Endodermal cell (in vitro differentiated cells): ENCODE measurements around the gene PLAC1. TPM values are rescaled to one million over a fixed set of nuclear protein-coding genes. Genes with fewer than 3 reads are reported as not detected.

Experiments
- DNase-seq: peaks from one replicate; pipeline ENCODE4 v3.0.0-alpha.2; 2017
- H3K27ac ChIP-seq: 2 replicates; pipeline ENCODE4 v1.5.1; 2013; ENCODE audit warnings: mild to moderate bottlenecking, low read depth, low read length, moderate library complexity
- H3K27me3 ChIP-seq: 2 replicates; pipeline ENCODE4 v1.6.1; 2013; ENCODE audit warnings: mild to moderate bottlenecking, low read length, moderate library complexity; ENCODE audit not compliant: insufficient read depth, control insufficient read depth, poor library complexity, severe bottlenecking
- H3K36me3 ChIP-seq: 2 replicates; pipeline ENCODE4 v1.7.0; 2013; ENCODE audit warnings: mild to moderate bottlenecking, low read length, moderate library complexity; ENCODE audit not compliant: control insufficient read depth, insufficient read depth
- H3K4me1 ChIP-seq: one replicate; pipeline ENCODE4 v1.7.0; 2013; ENCODE audit warnings: low read length; ENCODE audit not compliant: control insufficient read depth, insufficient read depth
- H3K4me3 ChIP-seq: 2 replicates; pipeline ENCODE4 v1.5.1; 2013; ENCODE audit warnings: mild to moderate bottlenecking, low read length, moderate library complexity
- H3K9ac ChIP-seq: 2 replicates; pipeline ENCODE4 v1.6.1; 2013; ENCODE audit warnings: mild to moderate bottlenecking, low read length, moderate library complexity; ENCODE audit not compliant: poor library complexity, severe bottlenecking; ENCODE audit errors: extremely low read depth
- H3K9me3 ChIP-seq: 2 replicates; pipeline ENCODE4 v1.6.1; 2013; ENCODE audit warnings: mild to moderate bottlenecking, low read length, moderate library complexity; ENCODE audit not compliant: control insufficient read depth
- H3K27ac Mint-ChIP-seq: 2 replicates; pipeline ENCODE4 v1.8.0; 2020; ENCODE audit warnings: mixed read lengths
- H3K27me3 Mint-ChIP-seq: 2 replicates; pipeline ENCODE4 v1.8.0; 2021; ENCODE audit warnings: mild to moderate bottlenecking, mixed read lengths; ENCODE audit not compliant: insufficient read depth
- H3K36me3 Mint-ChIP-seq: 2 replicates; pipeline ENCODE4 v1.8.0; 2020; ENCODE audit warnings: low read depth, mixed read lengths
- H3K4me1 Mint-ChIP-seq: 2 replicates; pipeline ENCODE4 v1.8.0; 2020; ENCODE audit warnings: mixed read lengths
- H3K4me3 Mint-ChIP-seq: 2 replicates; pipeline ENCODE4 v1.8.0; 2020; ENCODE audit warnings: mild to moderate bottlenecking, moderate library complexity, mixed read lengths
- H3K9me3 Mint-ChIP-seq: 2 replicates; pipeline ENCODE4 v1.8.0; 2020; ENCODE audit warnings: mild to moderate bottlenecking, mixed read lengths
- CTCF ChIP-seq: fragments of 200-600 bp; sonication (generic); conservative IDR thresholded peaks from 2 replicates; pipeline ENCODE4 v1.5.0; 2021; ENCODE audit warnings: antibody characterized with exemption, mild to moderate bottlenecking
- WGBS, 2 experiments: methylation state at CpG; one replicate each; pipeline versions ENCODE4 v1.1.5 to v1.1.7; 2013; ENCODE audit warnings: missing lambda C conversion rate in 2 of 2, mixed read lengths in 1 of 2; ENCODE audit not compliant: insufficient coverage in 1 of 2, insufficient read length in 1 of 2; 5-methylcytosine and 5-hydroxymethylcytosine counted together
- total RNA-seq, 2 donors: library from RNA; stranded (reverse); fragmentation: NEBNext Ultra II Directional in 1 of 2; extraction: Animal tissue kit (Norgen Biotek cat#: 25700) in 1 of 2; gene quantifications; 2 replicates in 1 of 2; 3 replicates in 1 of 2; pipeline ENCODE4 v1.2.1, GENCODE V29; 2021

Gene PLAC1
- total RNA-seq, 2 donors from 2014 or later = not detected

- no peak overlapping the region for H3K9ac ChIP-seq
- no peaks in the 10 kb centered on the region for H3K36me3 Mint-ChIP-seq
- H3K27me3 ChIP-seq = no peaks in the 10 kb centered on the region
- no peaks in the 10 kb centered on the region for H3K4me1 ChIP-seq
- peaks cover 19% of the 10 kb centered on the region for H3K4me1 Mint-ChIP-seq
- H3K4me3 ChIP-seq = no peak overlapping the region
- DNase-seq = no peak
- peaks cover 5% of the 10 kb centered on the region for H3K27me3 Mint-ChIP-seq
- H3K36me3 ChIP-seq = no peaks in the 10 kb centered on the region
- no peak overlapping the region for H3K4me3 Mint-ChIP-seq
- H3K9me3 Mint-ChIP-seq = peaks cover 56% of the 10 kb centered on the region
- TF ChIP-seq CTCF = no peak
- no peaks in the 10 kb centered on the region for H3K9me3 ChIP-seq
- H3K27ac Mint-ChIP-seq = no peak overlapping the region
- WGBS, 2 experiments = 79% methylated on average over 5 of the region's 5 CpGs; no CpG with 5 or more reads in 1 of the 2 experiments
- H3K27ac ChIP-seq = no peak overlapping the region
These were observed 120.0 kb downstream of the PLAC1 start for GRCh38 chrX:134538316-134538715.

GRCh38 chrX:134537179-134537955 is 120.9 kb downstream of the PLAC1 start:
- Histone ChIP-seq H3K4me3 (no peak overlapping the region), H3K36me3 (no peaks in the 10 kb centered on the region), H3K9me3 (no peaks in the 10 kb centered on the region), H3K27me3 (no peaks in the 10 kb centered on the region), H3K4me1 (no peaks in the 10 kb centered on the region), H3K9ac (no peak overlapping the region), H3K27ac (peak overlapping the region; percentile 34)
- H3K4me1 Mint-ChIP-seq = peaks cover 11% of the 10 kb centered on the region
- H3K36me3 Mint-ChIP-seq = no peaks in the 10 kb centered on the region
- no peak overlapping the region for H3K4me3 Mint-ChIP-seq
- TF ChIP-seq CTCF = no peak
- H3K9me3 Mint-ChIP-seq = peaks cover 58% of the 10 kb centered on the region
- DNase-seq = no peak
- H3K27me3 Mint-ChIP-seq = peaks cover 5% of the 10 kb centered on the region
- 75% methylated on average over 5 of the region's 5 CpGs; no CpG with 5 or more reads in 1 of the 2 experiments for WGBS, 2 experiments
- H3K27ac Mint-ChIP-seq = peak overlapping the region; percentile 61

- no peak for DNase-seq
- Histone ChIP-seq H3K27me3 (no peaks in the 10 kb centered on the region), H3K9me3 (no peaks in the 10 kb centered on the region), H3K36me3 (no peaks in the 10 kb centered on the region), H3K27ac (no peak overlapping the region), H3K9ac (no peak overlapping the region), H3K4me3 (no peak overlapping the region), H3K4me1 (no peaks in the 10 kb centered on the region)
- no peak overlapping the region for H3K4me3 Mint-ChIP-seq
- no peaks in the 10 kb centered on the region for H3K36me3 Mint-ChIP-seq
- H3K27ac Mint-ChIP-seq = no peak overlapping the region
- WGBS, 2 experiments = 70 to 81% methylated on average over 2 to 4 of the region's 4 CpGs
- peaks cover 71% of the 10 kb centered on the region for H3K9me3 Mint-ChIP-seq
- H3K4me1 Mint-ChIP-seq = peaks cover 9% of the 10 kb centered on the region
- peaks cover 5% of the 10 kb centered on the region for H3K27me3 Mint-ChIP-seq
- no peak for TF ChIP-seq CTCF
These were observed 124.3 kb downstream of the PLAC1 start for GRCh38 chrX:134533952-134534351.
